CD14-positive monocyte (primary cell): ENCODE results near the gene CENPC. TPM values are rescaled to one million over a fixed set of nuclear protein-coding genes. Genes with fewer than 3 reads are reported as not detected.
A peak's percentile ranks its signal among the peaks of the same experiment; 100 is the strongest.
"Not testable (repeated sequence)": the region's sequence is repeated elsewhere in the genome, so short reads cannot be mapped to it uniquely, and the experiment has no call there.

Experiments
- DNase-seq, 3 donors: peaks; one replicate each; pipeline ENCODE4 v3.0.0-alpha.2; 2011 to 2022
- H2AFZ ChIP-seq: 2 replicates; pipeline ENCODE4 v1.6.0; 2012; ENCODE audit warnings: mild to moderate bottlenecking, low read depth, low read length, inconsistent platforms; ENCODE audit not compliant: insufficient read depth, poor library complexity, severe bottlenecking
- H3K27ac ChIP-seq, 2 donors: 1 replicate in 1 of 2; 2 replicates in 1 of 2; pipeline ENCODE4 v1.5.1; 2012 to 2013; ENCODE audit warnings: low read length in 2 of 2, control low read depth in 1 of 2, inconsistent platforms in 1 of 2, low read depth in 1 of 2, mild to moderate bottlenecking in 1 of 2
- H3K27me3 ChIP-seq, 2 donors: one replicate each; pipeline versions ENCODE4 v1.6.0 to v1.6.1; 2011 to 2013; ENCODE audit warnings: low read length in 2 of 2; ENCODE audit not compliant: control insufficient read depth in 2 of 2, insufficient read depth in 2 of 2
- H3K36me3 ChIP-seq, 2 donors: replicated peaks in 1 of 2; 1 replicate in 1 of 2; 2 replicates in 1 of 2; pipeline versions ENCODE4 v1.5.1 to v1.6.1; 2012 to 2013; ENCODE audit warnings: low read length in 2 of 2, control low read depth in 1 of 2, inconsistent platforms in 1 of 2, mild to moderate bottlenecking in 1 of 2; ENCODE audit not compliant: insufficient read depth in 2 of 2, control insufficient read depth in 1 of 2
- H3K4me1 ChIP-seq, 2 donors: 1 replicate in 1 of 2; 2 replicates in 1 of 2; pipeline versions ENCODE4 v1.5.1 to v1.6.1; 2012 to 2013; ENCODE audit warnings: low read length in 2 of 2, control low read depth in 1 of 2, inconsistent platforms in 1 of 2, mild to moderate bottlenecking in 1 of 2, moderate library complexity in 1 of 2; ENCODE audit not compliant: insufficient read depth in 2 of 2, control insufficient read depth in 1 of 2
- H3K4me2 ChIP-seq: replicated peaks from 2 replicates; pipeline ENCODE3; 2012; ENCODE audit warnings: low read length, moderate library complexity, mild to moderate bottlenecking; ENCODE audit not compliant: poor library complexity, severe bottlenecking; ENCODE audit errors: extremely low read depth
- H3K4me3 ChIP-seq, 3 experiments: fragments of 200-600 bp in 1 of 3; sonication (generic) in 1 of 3; replicated peaks in 1 of 3; 1 replicate in 2 of 3; 2 replicates in 1 of 3; pipeline ENCODE4 v1.5.1; 2011 to 2013; ENCODE audit warnings: low read length in 3 of 3, mild to moderate bottlenecking in 3 of 3, control low read depth in 2 of 3, low read depth in 2 of 3, inconsistent platforms in 1 of 3, moderate library complexity in 1 of 3
- H3K79me2 ChIP-seq: 2 replicates; pipeline ENCODE4 v1.6.0; 2012; ENCODE audit warnings: mild to moderate bottlenecking, control low read depth, inconsistent platforms, low read length, moderate library complexity; ENCODE audit not compliant: insufficient read depth
- H3K9ac ChIP-seq: 2 replicates; pipeline ENCODE4 v1.6.0; 2017; ENCODE audit warnings: low read length, mild to moderate bottlenecking; ENCODE audit not compliant: insufficient read depth, poor library complexity, severe bottlenecking
- H3K9me3 ChIP-seq, 2 donors: replicated peaks in 1 of 2; 1 replicate in 1 of 2; 2 replicates in 1 of 2; pipeline versions ENCODE4 v1.5.1 to v1.6.1; 2012 to 2013; ENCODE audit warnings: low read length in 2 of 2, control low read depth in 1 of 2; ENCODE audit not compliant: control insufficient read depth in 1 of 2, insufficient read depth in 1 of 2
- H4K20me1 ChIP-seq: 2 replicates; pipeline ENCODE4 v1.6.0; 2012; ENCODE audit warnings: mild to moderate bottlenecking, low read length, control low read depth, moderate library complexity; ENCODE audit not compliant: insufficient read depth
- H3K27ac Mint-ChIP-seq, 7 donors: one replicate each; pipeline ENCODE4 v1.8.0; 2020; ENCODE audit warnings: mild to moderate bottlenecking in 7 of 7, mixed read lengths in 7 of 7, moderate library complexity in 6 of 7, inconsistent platforms in 2 of 7
- H3K27me3 Mint-ChIP-seq, 3 donors: one replicate each; pipeline ENCODE4 v1.8.0; 2021 to 2022; ENCODE audit warnings: low read depth in 3 of 3, mild to moderate bottlenecking in 3 of 3, mixed read lengths in 3 of 3, moderate library complexity in 3 of 3, inconsistent platforms in 1 of 3
- H3K36me3 Mint-ChIP-seq, 2 donors: one replicate each; pipeline ENCODE4 v1.8.0; 2020; ENCODE audit warnings: mixed read lengths in 2 of 2, inconsistent platforms in 1 of 2, mild to moderate bottlenecking in 1 of 2
- H3K4me1 Mint-ChIP-seq: one replicate; pipeline ENCODE4 v1.8.0; 2020; ENCODE audit warnings: mild to moderate bottlenecking, mixed read lengths
- H3K4me3 Mint-ChIP-seq, 2 donors: one replicate each; pipeline ENCODE4 v1.8.0; 2020; ENCODE audit warnings: mild to moderate bottlenecking in 2 of 2, mixed read lengths in 2 of 2, moderate library complexity in 1 of 2
- H3K9me3 Mint-ChIP-seq, 7 donors: one replicate each; pipeline ENCODE4 v1.8.0; 2020 to 2022; ENCODE audit warnings: mixed read lengths in 7 of 7, mild to moderate bottlenecking in 6 of 7, moderate library complexity in 6 of 7, inconsistent platforms in 2 of 7
- CTCF ChIP-seq: fragments of 200-600 bp; IDR thresholded peaks from one replicate; pipeline ENCODE4 v1.8.0; 2022; ENCODE audit warnings: antibody characterized with exemption, mild to moderate bottlenecking
- WGBS: methylation state at CpG from one replicate; pipeline ENCODE4 v1.1.5; 2013; ENCODE audit warnings: missing lambda C conversion rate; ENCODE audit not compliant: insufficient coverage; 5-methylcytosine and 5-hydroxymethylcytosine counted together
- intact Hi-C, 2 donors: fragments of 100-400 bp; cut with micrococcal nuclease; formaldehyde crosslinking; loops; one replicate each; pipeline versions ENCODE4 v1.15.0 to v1.15.1; 2023
- polyA plus RNA-seq, 3 donors: library from polyadenylated mRNA; depleted of rRNA in 1 of 3; unstranded in 2 of 3; stranded (reverse) in 1 of 3; fragments of 300-500 nt in 2 of 3; fragments of >200 nt in 1 of 3; fragmentation: Illumina TruSeq in 2 of 3; gene quantifications; 1 replicate in 2 of 3; 2 replicates in 1 of 3; pipeline ENCODE4 v1.2.3, GENCODE V29; 2012 to 2021

CENPC gene
- polyA plus RNA-seq, 3 donors: 6.3 to 7.2 (median 6.7) TPM

GRCh38 chr4:67459164-67459563 lies 86.1 kb downstream of the CENPC start:
- Mint-ChIP-seq H3K27ac (no peak overlapping the region), H3K4me1 (no peaks in the 10 kb centered on the region), H3K9me3 (peaks cover 0 to 8% (median 4%) of the 10 kb centered on the region in 7 donors), H3K36me3 (peaks cover 38 to 52% of the 10 kb centered on the region in 2 donors), H3K27me3 (no peaks in the 10 kb centered on the region), H3K4me3 (no peak overlapping the region)
- no peak overlapping the region for H3K4me3 ChIP-seq
- intact Hi-C loops: no loop called here
- no peaks in the 10 kb centered on the region for H4K20me1 ChIP-seq
- no CpG with 5 or more reads among the region's 3 CpGs for WGBS
- no peaks in the 10 kb centered on the region for H3K27me3 ChIP-seq
- H2AFZ ChIP-seq: no peak overlapping the region
- TF ChIP-seq CTCF: no peak
- no peak overlapping the region for H3K27ac ChIP-seq
- no peak for DNase-seq
- no peak overlapping the region for H3K4me2 ChIP-seq
- H3K4me1 ChIP-seq: no peaks in the 10 kb centered on the region
- no peak overlapping the region for H3K9ac ChIP-seq
- peaks cover 0 to 3% of the 10 kb centered on the region in 2 donors for H3K9me3 ChIP-seq
- peaks cover 25 to 37% of the 10 kb centered on the region in 2 donors for H3K36me3 ChIP-seq
- no peaks in the 10 kb centered on the region for H3K79me2 ChIP-seq

GRCh38 chr4:67456577-67457196 lies 88.6 kb downstream of the CENPC start:
- Histone ChIP-seq H4K20me1 (no peaks in the 10 kb centered on the region), H3K79me2 (no peaks in the 10 kb centered on the region), H3K27ac (no peak overlapping the region), H3K9me3 (peaks cover 0 to 3% of the 10 kb centered on the region in 2 donors), H3K36me3 (peaks cover 30 to 47% of the 10 kb centered on the region in 2 donors), H3K4me2 (no peak overlapping the region), H3K4me1 (no peaks in the 10 kb centered on the region), H3K4me3 (no peak overlapping the region), H3K9ac (no peak overlapping the region), H3K27me3 (no peaks in the 10 kb centered on the region), H2AFZ (no peak overlapping the region)
- TF ChIP-seq CTCF: no peak
- DNase-seq: no peak
- Mint-ChIP-seq H3K36me3 (peaks cover 43 to 60% of the 10 kb centered on the region in 2 donors), H3K9me3 (peaks cover 0 to 8% (median 5%) of the 10 kb centered on the region in 7 donors), H3K4me3 (no peak overlapping the region), H3K27me3 (no peaks in the 10 kb centered on the region), H3K4me1 (peaks cover 1% of the 10 kb centered on the region), H3K27ac (peak overlapping the region in 2 of 7 donors; percentile 30 to 63)
- no CpG with 5 or more reads among the region's 5 CpGs for WGBS
- intact Hi-C loops: no loop called here

- H3K79me2 ChIP-seq, H3K4me2 ChIP-seq, H3K4me3 ChIP-seq, H3K27ac ChIP-seq, H3K4me1 ChIP-seq, H3K27ac Mint-ChIP-seq, DNase-seq, H3K4me1 Mint-ChIP-seq, H4K20me1 ChIP-seq, H3K9me3 ChIP-seq, H3K9ac ChIP-seq, H3K27me3 Mint-ChIP-seq, H3K27me3 ChIP-seq, intact Hi-C loops, H3K4me3 Mint-ChIP-seq, H3K9me3 Mint-ChIP-seq, H2AFZ ChIP-seq: not testable (repeated sequence)
- peaks cover 21 to 32% of the 10 kb centered on the region in 2 donors for H3K36me3 ChIP-seq
- 95% methylated on average over 2 of the region's 2 CpGs for WGBS
- peaks cover 29 to 38% of the 10 kb centered on the region in 2 donors for H3K36me3 Mint-ChIP-seq
These were observed 92.5 kb downstream of the CENPC start for GRCh38 chr4:67452846-67453205.
